ENCODE measurements around the gene TXNRD3.
"Not testable (repeated sequence)": the region's sequence is repeated elsewhere in the genome, so short reads cannot be mapped to it uniquely, and the experiment has no call there.

TXNRD3 gene

DNA sequence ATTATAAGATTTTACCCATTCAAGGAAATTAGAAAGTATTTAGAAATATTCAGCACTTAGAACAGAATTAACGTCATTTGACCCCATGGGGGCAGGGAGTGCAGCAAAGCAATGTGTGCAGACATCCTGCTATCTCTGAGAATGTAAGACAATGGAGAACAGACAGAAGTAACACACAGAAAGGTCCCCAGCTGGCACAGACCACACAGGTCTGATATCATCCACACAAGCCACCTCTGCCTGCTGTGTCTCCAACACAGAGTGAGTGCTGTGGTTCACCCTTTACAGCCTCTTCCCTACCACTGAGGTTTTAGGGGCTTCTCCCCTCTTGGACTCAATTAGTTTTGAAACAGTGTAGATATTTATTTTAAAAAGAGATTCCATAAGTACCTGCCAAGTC is 16.1 kb downstream of the TXNRD3 start:
- DNase-seq: no peak

DNA sequence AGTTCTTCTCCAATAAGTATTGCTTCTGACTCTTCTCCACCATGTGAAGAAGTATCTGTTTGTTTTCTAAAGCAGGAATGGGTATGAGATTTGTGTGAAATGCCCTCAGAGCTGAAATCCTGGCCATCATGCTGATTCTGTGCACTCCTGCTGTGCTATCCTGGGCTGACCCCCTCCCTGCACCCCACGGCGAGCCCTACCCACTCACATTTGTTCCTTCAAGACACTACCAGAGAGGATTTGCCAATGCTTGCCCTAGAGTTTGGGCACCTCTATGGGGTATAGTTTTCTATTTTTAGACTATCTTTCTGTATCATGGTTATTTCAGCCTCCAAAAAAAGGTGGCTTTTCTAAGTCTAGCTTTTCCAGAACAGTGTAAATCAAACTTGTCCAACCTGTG is 18.5 kb downstream of the TXNRD3 start:
- no peak for DNase-seq

DNA sequence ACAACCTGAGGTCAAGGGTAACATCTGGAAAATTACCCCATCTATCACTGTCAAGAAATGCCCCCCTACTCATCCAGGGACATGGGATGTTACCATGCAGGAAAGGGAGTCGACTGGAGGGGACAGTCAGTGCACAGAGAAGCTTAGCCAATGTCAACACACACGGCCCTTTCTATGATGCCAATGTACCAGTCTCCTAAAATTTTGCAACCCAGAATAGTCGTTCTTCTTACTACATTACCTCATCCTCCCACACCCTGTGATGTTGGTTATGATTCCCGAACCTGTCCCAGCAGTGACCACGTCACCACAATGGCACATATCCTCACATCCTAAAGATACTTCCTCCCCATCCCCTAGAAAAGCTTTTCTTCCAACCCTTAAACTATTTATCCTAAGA is 20.1 kb downstream of the TXNRD3 start:
- no peak for DNase-seq

DNA sequence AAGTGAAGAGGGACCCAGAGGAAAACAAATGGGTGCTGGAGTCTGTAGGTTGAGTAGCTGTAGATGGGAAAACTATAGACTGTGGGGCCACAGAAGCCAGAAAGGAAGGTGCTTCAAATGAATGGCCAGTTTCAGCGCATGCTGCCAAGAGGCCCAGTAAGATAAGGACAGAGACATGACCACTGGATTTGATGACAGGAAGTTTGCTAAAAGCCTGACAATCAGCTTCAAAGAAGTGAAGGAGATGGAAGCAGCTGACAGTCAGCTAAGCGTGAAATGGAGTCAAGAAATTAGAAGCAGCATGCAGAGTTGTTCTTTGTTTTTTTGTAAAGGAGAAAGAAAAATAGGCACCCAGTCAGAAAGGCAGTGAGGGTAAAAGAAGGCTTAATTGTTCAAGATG is 24.9 kb downstream of the TXNRD3 start:
- DNase-seq: no peak

DNA sequence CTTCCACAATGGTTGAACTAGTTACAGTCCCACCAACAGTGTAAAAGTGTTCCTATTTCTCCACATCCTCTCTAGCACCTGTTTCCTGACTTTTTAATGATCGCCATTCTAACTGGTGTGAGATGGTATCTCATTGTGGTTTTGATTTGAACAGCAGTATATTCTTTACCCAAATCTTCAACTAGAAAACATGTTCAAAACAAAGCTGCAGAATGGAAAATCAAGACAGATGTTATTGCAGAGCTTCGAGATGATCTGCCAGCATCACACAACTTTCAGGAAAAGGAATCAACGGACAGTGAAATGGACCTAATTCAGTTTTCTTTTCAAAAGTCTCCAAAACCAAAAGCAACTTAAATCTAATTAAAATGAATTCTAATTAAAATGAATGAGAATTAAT is 29.2 kb downstream of the TXNRD3 start:
- DNase-seq: not testable (repeated sequence)

DNA sequence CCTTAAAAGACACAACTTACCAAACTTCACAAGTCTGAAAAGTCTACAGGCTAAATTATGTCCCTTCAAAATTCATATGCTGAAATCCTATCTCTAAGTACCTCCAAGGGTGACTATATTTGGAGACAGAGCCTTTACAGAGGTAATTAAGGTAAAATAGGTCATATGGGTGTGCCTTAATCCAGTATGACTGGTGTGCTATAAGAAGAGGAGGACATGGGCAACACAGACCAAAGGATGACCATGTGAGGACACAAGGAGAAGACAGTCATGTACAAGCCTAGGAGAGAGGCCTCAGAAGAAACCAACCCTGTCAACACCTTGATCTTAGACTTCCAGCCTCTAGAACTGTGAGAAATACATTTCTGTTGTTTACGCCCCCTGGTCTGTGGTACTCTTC is 32.2 kb downstream of the TXNRD3 start:
- no peak for DNase-seq

DNA sequence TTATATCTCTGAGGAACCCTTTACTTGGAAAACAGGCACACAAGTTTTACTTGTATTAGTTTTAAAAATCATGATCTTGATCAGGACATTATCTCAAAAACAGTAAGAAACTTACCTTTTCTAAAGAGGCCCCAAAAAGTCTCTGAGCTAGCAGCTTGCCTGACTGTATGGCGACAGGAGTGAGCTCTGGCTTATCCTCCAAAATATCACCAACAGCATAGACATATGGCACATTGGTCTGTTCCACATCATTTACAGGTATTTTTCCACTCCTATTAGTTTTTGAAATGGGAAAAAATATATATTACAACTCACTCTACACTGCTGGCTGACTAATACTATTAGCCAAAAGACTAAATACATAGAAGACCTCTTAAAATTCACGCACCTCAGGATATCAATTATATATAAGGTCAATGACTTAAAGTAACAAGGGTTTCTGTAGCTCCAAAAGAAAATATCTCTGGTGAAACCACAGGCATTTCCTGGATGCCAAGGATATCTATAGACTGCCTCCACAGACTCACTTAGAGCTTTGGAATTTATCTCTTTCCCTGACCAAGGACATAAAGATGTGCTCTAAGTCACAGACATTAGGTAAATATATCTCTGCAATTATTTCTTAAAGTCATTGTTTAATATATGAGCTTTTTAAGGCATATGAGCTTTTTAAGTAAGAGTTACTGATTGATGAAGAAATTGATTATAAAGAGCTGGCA is 33.1 kb downstream of the TXNRD3 start:
- DNase-seq: no peak

DNA sequence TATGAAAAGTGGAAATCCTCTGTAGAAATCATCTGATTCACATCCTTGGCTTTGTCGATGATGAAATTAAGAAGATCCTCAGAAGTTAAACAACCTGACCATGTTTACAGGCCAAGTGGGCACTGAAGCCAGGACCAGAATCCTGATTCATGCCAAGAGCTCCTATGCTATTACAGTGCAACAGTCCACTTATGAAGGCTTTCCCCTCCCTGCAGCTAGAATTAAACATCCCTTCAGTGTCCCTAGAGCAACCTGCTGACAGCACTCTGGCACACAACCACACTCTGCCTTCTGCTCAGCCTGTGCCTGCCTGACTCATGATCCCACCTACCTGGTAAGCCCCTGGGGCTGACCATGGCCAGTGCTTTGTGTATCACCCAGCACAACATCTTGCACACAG is 33.8 kb downstream of the TXNRD3 start:
- no peak for DNase-seq

DNA sequence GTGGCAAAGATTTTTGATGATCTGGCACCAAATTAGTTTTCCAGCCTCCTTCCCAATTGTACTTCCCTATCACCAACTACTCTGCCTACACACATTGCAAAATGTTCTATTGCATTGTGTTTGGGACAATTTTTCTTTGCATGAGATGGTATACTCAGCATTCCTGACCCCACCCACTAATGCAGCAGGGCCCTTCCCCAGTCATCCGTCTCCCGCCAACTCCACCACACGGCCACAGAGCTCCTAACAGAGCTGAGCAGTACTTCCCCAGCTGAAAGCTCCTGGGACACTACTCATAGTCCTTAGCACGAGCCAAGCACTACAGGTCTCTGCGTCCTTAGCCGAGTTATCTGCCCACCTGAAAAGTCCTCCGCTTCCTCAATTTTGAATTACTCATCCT is 34.2 kb downstream of the TXNRD3 start:
- DNase-seq: no peak

DNA sequence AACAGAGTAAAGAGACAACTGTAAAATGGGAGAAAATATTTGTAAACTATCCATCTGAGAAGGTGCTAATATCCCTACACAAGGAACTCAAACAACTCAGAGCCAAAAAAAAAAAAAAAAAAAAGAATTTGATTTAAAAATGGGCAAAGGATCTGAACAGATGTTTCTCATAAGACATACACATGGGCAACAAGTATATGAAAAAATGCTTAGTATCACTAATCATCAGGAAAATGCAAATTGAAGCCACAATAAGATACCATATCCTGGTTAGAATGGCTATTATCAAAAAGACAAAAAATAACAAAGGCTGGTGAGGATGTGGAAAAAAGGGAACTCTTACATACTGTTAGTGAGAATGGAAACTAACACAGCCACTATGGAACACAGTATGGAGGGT is 36.2 kb downstream of the TXNRD3 start:
- no peak for DNase-seq

DNA sequence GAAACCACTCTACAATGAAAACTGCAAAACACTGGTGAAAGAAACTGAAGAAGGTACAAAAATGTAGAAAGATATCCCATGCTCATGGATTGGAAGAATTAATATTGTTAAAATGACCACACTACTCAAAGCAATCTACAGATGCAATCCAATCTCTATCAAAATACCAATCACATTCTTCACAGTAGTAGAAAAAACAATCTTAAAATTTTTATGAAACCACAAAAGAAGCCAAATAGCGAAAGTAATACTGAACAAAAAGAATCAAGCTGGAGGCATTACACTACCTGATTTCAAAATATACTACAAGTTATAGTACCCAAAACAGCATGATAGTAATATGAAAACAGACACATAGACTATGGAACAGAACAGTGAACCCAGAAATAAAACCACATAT is 36.9 kb downstream of the TXNRD3 start:
- DNase-seq: no peak

DNA sequence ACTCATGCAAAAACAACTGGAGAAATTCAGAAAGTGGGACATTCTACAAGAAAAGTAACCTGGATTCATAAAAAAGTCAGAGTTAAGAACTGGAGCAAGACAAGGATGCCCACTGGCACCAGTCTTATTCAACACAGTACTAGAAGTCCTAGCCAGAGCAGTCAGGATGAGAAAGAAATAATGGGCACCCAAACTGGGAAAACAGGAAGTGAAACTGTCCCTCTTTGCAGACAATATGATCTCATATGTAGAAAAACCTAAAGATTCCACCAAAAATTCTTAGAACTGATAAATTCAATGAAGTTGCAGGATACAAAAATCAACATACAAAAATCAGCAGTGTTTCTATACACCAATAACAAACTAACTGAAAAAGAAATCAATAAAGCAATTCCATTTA is 37.4 kb downstream of the TXNRD3 start:
- no peak for DNase-seq

DNA sequence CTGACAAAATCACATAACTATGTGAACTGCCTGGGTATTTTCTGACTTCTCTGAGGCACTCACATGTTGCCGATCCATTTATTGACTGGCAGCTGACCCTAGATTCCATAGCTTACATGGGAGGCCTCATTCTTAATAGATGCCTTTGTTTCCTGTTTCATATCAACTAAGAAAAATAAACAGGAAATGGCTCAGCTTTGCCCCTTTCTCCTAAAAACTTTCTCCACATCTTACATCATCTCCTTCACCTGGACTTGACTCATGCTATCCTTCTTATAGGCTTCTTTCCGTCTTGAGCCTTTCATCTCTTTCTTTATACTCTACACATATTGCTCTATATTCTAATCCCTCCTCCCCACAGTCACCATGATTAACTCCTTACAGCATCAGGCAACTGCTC is 38.0 kb downstream of the TXNRD3 start:
- DNase-seq: no peak

DNA sequence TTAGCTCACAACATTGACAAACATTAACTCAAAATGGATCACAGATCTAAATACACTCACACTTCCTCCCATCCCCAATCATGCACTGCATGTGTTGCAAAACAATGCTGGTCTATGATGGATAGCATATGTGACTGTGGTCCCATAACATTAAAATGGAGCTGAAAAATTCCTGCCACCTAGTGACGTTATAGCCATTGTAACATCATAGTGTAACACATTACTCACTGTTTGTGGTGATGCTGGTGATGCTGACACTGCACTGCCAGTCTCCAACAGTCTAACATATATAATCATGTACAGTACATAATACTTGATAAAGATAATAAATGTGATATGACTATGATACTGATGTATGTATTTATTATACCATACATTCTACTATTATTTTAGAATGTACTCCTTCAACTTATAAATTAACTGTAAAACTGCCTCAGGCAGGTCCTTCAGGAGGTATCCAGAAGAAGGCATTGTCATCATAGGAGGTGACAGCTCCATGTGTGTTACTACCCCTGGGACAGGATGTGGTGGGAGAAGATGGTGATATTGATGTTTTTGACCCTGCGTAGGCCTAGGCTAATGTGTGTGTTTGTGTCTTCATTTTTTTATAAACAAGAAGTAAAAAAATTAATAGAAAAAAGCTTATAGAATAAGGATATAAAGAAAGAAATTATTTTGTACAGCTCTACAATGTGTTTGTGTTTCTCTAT is 41.3 kb downstream of the TXNRD3 start:
- DNase-seq: no peak

DNA sequence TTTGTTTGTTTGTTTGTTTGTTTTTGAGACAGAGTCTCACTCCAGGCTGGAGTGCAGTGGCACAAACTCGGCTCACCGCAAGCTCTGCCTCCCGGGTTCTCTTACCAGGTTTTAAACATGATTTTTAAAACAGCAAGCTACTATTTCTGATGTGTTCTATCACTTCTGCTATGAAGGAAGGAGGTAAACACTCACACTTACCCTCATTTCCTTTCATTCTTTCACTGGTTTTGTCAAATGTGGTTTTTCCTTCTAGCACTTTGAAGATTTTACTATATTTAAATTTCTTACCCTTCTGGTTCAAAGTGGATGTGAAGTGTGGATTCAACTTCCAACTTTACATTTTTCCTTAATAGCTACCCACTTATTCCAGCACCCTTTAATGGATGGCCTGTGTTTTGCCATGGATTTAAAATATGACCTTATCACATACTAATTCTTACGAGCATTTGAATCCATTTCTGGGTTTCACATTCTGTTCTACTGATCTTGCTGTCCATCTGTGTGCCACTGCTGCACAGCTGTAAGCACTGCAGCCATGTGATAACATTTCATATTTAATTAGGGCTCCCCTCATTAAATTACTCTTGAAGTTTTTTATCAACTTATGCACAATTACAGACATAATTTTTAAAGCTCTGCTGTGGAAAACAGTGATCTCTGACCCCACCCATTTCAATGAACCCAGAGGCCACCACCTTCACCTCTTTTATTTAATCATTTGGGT is 42.3 kb downstream of the TXNRD3 start:
- DNase-seq: no peak

DNA sequence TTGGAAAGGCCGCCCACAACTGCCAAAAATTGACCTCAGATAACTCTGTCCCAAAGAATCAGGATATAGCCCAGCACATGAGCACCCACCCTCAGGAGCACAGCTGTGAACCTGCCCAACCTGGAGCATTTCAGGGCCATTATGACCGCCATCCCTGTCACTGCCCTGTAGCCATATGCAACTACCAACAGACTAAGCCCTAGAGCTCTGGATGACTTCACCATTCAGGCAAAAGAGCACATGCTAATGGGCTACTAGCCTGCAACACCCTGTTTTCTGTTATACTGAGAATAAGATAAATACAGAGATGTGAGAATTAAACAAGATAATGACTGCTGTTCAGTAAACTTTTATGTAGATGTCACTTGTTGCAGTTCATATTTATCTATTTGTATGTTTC is 45.0 kb downstream of the TXNRD3 start:
- no peak for DNase-seq

DNA sequence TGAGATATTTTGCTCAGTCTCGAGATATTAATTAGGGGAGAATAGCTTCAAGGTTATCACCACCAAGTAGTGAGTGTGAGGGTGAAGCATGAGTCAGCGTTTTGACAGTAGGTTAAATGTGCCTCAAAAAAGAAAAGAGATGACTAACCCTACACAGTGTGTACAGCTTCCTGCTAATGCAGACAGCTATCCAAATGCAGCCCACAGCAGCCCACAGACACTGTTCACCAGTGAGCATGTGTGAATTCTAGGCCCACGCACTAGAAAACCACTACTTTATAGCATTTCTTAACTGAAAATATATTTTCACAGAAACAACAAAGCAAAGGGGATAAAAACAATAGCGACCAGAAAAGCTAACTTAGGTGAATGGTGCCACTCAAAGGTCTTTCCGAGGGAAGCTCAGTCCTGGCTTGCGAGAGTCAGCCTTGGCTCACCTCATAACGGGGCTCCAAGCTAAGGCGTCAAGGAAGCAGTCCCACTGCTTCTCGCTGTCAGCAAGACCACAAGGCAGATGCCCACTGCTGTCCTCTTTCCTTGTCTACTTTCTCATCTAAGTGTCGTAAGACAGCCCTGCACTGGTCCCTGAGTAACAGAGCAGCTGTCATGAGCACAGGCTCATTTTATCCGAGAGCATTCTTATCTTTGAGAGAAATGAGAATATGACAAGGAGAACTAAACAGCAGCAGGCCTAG is 47.6 kb downstream of the TXNRD3 start:
- DNase-seq: no peak

DNA sequence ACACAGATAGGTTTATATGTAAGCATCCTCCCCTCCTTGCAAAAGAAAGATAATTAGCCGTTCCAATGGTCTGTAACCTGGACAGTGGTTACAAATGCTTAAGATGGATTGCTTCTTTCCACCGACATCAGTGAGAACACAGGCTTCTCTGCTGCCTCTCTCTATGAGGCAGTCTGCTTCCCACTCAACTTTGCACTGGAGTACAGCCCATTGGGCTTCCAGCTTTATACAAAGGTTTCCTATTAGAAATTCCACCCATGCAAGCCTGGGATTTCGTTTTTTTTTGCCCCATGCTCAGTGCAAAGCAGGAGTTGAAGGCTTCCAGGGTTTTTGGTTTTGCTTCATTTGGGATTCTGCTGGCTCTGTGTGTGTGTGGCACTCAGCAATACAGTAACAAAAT is 48.9 kb downstream of the TXNRD3 start:
- DNase-seq: no peak

DNA sequence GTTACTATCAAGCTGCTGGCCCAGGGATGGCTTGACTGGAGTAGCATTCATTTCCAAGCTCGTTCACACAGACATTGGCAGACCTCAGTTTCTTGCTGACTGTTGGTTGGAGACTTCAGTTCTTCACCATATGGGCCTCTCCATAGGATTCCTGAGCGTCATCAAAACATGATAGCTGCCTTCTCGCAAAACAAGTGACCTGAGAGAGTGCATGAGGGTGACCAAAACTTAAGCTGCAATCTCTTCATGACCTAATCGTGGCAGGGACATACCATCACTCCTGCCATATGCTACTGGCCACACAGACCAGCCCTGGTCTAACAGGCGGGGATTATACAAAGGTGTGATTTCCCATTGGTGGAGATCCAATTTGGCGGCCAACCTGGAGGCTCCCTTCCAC is 50.2 kb downstream of the TXNRD3 start:
- DNase-seq: no peak

DNA sequence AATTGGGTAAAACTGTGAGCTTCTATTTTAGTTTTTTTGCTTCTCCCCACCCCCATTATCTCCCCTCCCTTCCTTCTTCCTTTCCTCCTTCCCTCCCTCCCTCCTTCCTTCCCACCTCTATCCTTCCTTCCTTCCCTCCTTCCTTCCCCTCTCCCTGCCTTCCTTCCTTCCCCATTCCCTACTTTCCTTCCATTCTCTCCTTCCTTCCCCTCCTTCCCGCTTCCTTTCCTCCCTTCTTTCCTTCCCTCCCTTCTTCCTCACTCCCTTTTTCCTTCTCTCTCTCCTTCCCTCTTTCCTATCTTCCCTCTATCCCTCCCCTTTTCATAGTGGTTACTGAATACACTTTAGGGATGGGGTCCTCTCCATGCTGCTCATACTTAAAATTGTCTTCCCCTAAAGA is 55.8 kb downstream of the TXNRD3 start:
- no peak for DNase-seq

DNA sequence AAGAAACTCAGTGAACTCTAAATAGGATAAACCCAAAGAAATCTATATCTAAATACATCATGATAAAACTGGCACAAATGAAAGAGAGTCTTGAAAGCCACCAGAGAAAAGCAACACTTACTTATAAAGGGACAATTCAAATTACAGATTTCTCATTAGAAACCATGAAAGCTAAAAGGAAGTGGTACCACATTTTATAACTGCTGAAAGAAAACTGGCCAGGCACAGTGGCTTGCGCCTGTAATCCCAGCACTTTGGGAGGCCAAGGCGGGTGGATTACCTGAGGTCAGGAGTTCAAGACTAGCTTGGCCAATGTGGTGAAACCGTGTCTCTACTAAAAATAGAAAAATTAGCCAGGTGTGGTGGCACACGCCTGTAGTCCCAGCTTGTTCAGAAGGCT is 59.4 kb downstream of the TXNRD3 start:
- DNase-seq: not testable (repeated sequence)

DNA sequence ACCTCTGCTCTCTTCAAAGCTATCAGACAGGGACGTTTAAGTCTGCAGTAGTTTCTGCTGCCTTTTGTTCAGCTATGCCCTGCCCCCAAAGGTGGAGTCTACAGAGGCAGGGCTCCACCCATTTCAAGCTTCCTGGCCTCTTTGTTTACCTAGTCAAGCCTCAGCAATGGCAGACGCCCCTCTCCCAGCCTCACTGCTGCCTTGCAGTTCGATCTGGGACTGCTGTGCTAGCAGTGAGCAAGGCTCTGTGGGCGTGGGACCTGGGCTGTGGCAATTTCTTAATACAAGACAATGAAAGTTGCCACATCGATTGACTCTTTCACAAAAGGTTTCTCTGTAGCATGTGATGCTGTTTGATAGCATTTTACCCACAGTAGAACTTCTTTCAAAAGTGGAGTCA is 63.4 kb downstream of the TXNRD3 start:
- not testable (repeated sequence) for DNase-seq

DNA sequence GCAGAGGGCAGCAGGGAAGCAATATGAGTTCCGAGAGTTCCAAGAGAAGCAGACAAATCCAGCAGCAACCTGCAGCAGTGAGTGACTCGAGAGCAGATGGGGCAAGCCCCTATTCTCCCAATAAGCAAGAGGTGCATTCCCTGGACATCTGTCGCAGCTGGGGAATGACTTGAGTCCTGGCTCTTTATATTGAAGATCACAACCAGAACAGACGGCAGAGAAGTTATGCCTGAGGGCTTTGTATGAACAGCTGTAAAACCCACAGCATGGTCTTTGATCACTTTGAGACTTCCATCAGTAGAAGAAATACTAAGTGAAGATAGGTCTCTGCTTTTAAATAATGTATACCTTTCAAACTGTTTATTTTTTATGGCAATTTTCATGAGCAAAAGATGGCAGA is 72.6 kb downstream of the TXNRD3 start:
- DNase-seq: no peak

DNA sequence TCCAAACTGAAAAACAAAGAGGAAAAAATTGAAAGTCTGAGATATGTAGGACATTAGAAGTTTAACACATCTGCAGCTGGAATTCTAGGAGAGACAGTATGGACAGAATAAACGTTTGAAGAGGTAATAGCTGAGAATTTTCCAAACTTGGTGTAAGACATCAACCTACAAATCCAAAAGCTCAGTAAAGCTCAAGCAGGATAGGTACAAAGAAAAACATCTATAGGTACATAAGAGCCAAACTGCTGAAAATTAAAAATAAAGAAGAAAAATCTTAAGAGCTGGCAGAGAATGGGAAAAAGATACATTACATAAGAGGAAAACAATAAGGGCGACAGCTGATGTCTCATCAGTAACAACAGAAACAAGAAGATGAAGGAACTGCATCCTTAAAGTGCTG is 73.4 kb downstream of the TXNRD3 start:
- DNase-seq: no peak
